Panc1 (cell line): ENCODE results near the gene APOBEC3B. TPM values are rescaled to one million over a fixed set of nuclear protein-coding genes. Genes with fewer than 3 reads are reported as not detected.

ENCODE experiments used
- ATAC-seq: fragments of 200-7000 bp; cut with Tn5 transposase; 2 replicates; pipeline ENCODE4 v1.9.1; 2020; ENCODE audit warnings: mild to moderate bottlenecking, moderate library complexity
- BruUV-seq: library from RNA; stranded (reverse); fragments of 400-500 nt; replicated peaks from 2 replicates; lab custom pipeline; 2021; lab: Mats Ljungman, UMichigan
- CTCF ChIA-PET: fragments of 300-600 bp; sonication (Branson Sonifier 250); formaldehyde crosslinking; loops from one replicate; lab custom pipeline; 2022; ENCODE audit warnings: antibody characterized with exemption; lab: Charles Lee
- POLR2A ChIA-PET: fragments of 300-600 bp; sonication (Branson Sonifier 250); formaldehyde crosslinking; loops from one replicate; lab custom pipeline; 2022; ENCODE audit warnings: antibody characterized with exemption; lab: Charles Lee
- DNase-seq: peaks from one replicate; pipeline ENCODE4 v3.0.0-alpha.2; 2010; ENCODE audit warnings: low read depth, low spot score
- H3K27ac ChIP-seq: 2 replicates; pipeline ENCODE4 v1.5.1; 2011; ENCODE audit warnings: mild to moderate bottlenecking, low read length, inconsistent platforms
- H3K27me3 ChIP-seq: fragments of 200-500 bp; sonication (Bioruptor generic); 2 replicates; pipeline ENCODE4 v1.6.0; 2014; ENCODE audit warnings: low read length, inconsistent platforms; ENCODE audit not compliant: control insufficient read depth, insufficient read depth
- H3K36me3 ChIP-seq: fragments of 200-500 bp; sonication (Bioruptor generic); 2 replicates; pipeline ENCODE4 v1.5.1; 2014; ENCODE audit warnings: inconsistent platforms, mild to moderate bottlenecking, low read length, moderate library complexity; ENCODE audit not compliant: control insufficient read depth, insufficient read depth
- H3K4me1 ChIP-seq: 2 replicates; pipeline ENCODE4 v1.5.1; 2011; ENCODE audit warnings: inconsistent platforms, mild to moderate bottlenecking, low read length, moderate library complexity; ENCODE audit not compliant: control insufficient read depth, insufficient read depth
- H3K4me3 ChIP-seq, 2 experiments: 2 replicates each; pipeline ENCODE4 v1.5.1; 2011 to 2012; ENCODE audit warnings: low read depth in 2 of 2, low read length in 2 of 2, mild to moderate bottlenecking in 2 of 2, inconsistent platforms in 1 of 2, moderate library complexity in 1 of 2
- H3K9me3 ChIP-seq: fragments of 200-500 bp; sonication (Bioruptor generic); 2 replicates; pipeline ENCODE4 v1.5.1; 2014; ENCODE audit warnings: low read depth, mild to moderate bottlenecking, inconsistent platforms, low read length, moderate library complexity; ENCODE audit not compliant: control insufficient read depth, insufficient read depth
- CTCF ChIP-seq: fragments of 450-650 bp; IDR thresholded peaks from 2 replicates; pipeline ENCODE4 v1.5.1; 2017; ENCODE audit warnings: mild to moderate bottlenecking
- POLR2AphosphoS5 ChIP-seq: IDR thresholded peaks from 2 replicates; pipeline ENCODE4 v1.6.1; 2012; ENCODE audit warnings: mild to moderate bottlenecking, low read depth, low read length, moderate library complexity
- REST ChIP-seq, 2 experiments: IDR thresholded peaks; 2 replicates each; pipeline ENCODE4 v1.6.1; 2011 to 2012; ENCODE audit warnings: low read depth in 2 of 2, control low read depth in 1 of 2, low read length in 1 of 2, mild to moderate bottlenecking in 1 of 2, moderate library complexity in 1 of 2; ENCODE audit not compliant: insufficient read depth in 1 of 2
- SIN3A ChIP-seq: IDR thresholded peaks from 2 replicates; pipeline ENCODE4 v1.6.1; 2012; ENCODE audit warnings: low read depth, mild to moderate bottlenecking, low read length, moderate library complexity, borderline replicate concordance; ENCODE audit not compliant: insufficient read depth
- TCF7L2 ChIP-seq: IDR thresholded peaks from 2 replicates; pipeline ENCODE4 v1.6.1; 2011; ENCODE audit warnings: mild to moderate bottlenecking, low read depth, low read length, inconsistent platforms
- in situ Hi-C: cut with HindIII; loops from 2 replicates; pipeline ENCODE4 v1.10.0; 2016; ENCODE audit warnings: low sequenced_read_pairs, low pct_unique_long_range_greater_than_20kb
- intact Hi-C: fragments of 100-400 bp; cut with micrococcal nuclease; formaldehyde crosslinking; loops from one replicate; pipeline ENCODE4 v1.10.0; 2022; ENCODE audit not compliant: unreplicated experiment
- total RNA-seq: library from RNA; stranded (reverse); gene quantifications from one replicate; pipeline ENCODE4 v1.2.1, GENCODE V29; 2021; ENCODE audit not compliant: unreplicated experiment

APOBEC3B gene
- total RNA-seq, 1 experiment from 2014 or later, result 15.6 TPM

GRCh38 chr22:38968801-38969200 is 13.3 kb upstream of the APOBEC3B start:
- TF ChIP-seq SIN3A (no peak), REST (IDR thresholded peaks at IDR 0.05; ENCODE audit: insufficient read depth in 1 of 2, low read depth in 2 of 2, low read length in 1 of 2) (no peak), TCF7L2 (no peak), POLR2AphosphoS5 (no peak), CTCF (no peak)
- no peak overlapping the region for H3K4me3 ChIP-seq
- H3K36me3 ChIP-seq, result no peaks in the 10 kb centered on the region
- DNase-seq (no peak), ATAC-seq (no peak)
- intact Hi-C loops (no loop called here), in situ Hi-C loops (no loop called here)
- BruUV-seq, result no TSS peak
- no peaks in the 10 kb centered on the region; the same call in 1 of the 2 replicates for H3K4me1 ChIP-seq
- ChIA-PET CTCF (no interaction called here), POLR2A (no interaction called here)
- H3K27ac ChIP-seq, result no peak overlapping the region
- no peaks in the 10 kb centered on the region for H3K9me3 ChIP-seq
- H3K27me3 ChIP-seq, result no peaks in the 10 kb centered on the region

- no peak for DNase-seq
- H3K36me3 ChIP-seq, result no peaks in the 10 kb centered on the region
- CTCF ChIA-PET, result interaction anchor here (0.8 kb wide), 1 partner anchor 43 kb away, joined by 4 read pairs; no protein-coding TSS in a partner anchor
- no peaks in the 10 kb centered on the region for H3K27me3 ChIP-seq
- H3K9me3 ChIP-seq, result no peaks in the 10 kb centered on the region
- ATAC-seq, result no peak
- in situ Hi-C loops, result no loop called here
- H3K4me1 ChIP-seq, result no peaks in the 10 kb centered on the region
- intact Hi-C loops, result no loop called here
- POLR2A ChIA-PET, result no interaction called here
- TF ChIP-seq TCF7L2 (no peak), CTCF (no peak), POLR2AphosphoS5 (no peak)
- no TSS peak for BruUV-seq
- H3K4me3 ChIP-seq, result no peak overlapping the region
- H3K27ac ChIP-seq, result no peak overlapping the region
These were observed 11.6 kb upstream of the APOBEC3B start for GRCh38 chr22:38970551-38970950.
